ENCODE data around the gene SEC22C. TPM values are rescaled to one million over a fixed set of nuclear protein-coding genes. Genes with fewer than 3 reads are reported as not detected.

The SEC22C gene
- total and polyA plus RNA-seq, 2 of the 13 experiments (the other 11 are each of a cell fraction or from before 2014, with no cell fraction given) = 20.0 to 40.0 TPM

GRCh38 chr3:42593635-42594034 lies 11.9 kb upstream of the SEC22C start:
- Histone ChIP-seq H2AFZ (ENCODE audit: low read length) (no peak overlapping the region), H3K36me3 (replicated peaks in 1 of 2; ENCODE audit: control insufficient read depth in 1 of 2, insufficient read depth in 2 of 2, low read length in 2 of 2) (peaks cover 0 to 14% of the 10 kb centered on the region in 2 experiments; a peak in 3 of 5 replicates), H3K27me3 (ENCODE audit: control insufficient read depth in 1 of 2, insufficient read depth in 2 of 2, low read length in 2 of 2) (no peaks in the 10 kb centered on the region; a peak in 1 of 5 replicates), H3K9me3 (ENCODE audit: low read length) (no peaks in the 10 kb centered on the region), H4K20me1 (ENCODE audit: insufficient read depth, low read length) (no peaks in the 10 kb centered on the region), H3K4me2 (ENCODE audit: low read depth, low read length) (no peak overlapping the region), H3K4me3 (replicated peaks in 1 of 3; ENCODE audit: insufficient read depth in 1 of 3, low read depth in 2 of 3, low read length in 3 of 3) (no peak overlapping the region), H3K4me1 (ENCODE audit: insufficient read depth, low read length) (peaks cover 35% of the 10 kb centered on the region), H3K9ac (ENCODE audit: insufficient read depth, low read depth, low read length) (no peak overlapping the region), H3K79me2 (ENCODE audit: insufficient read depth, low read length) (peaks cover 22% of the 10 kb centered on the region), H3K27ac (ENCODE audit: extremely low read length, insufficient read depth, low read length) (no peak overlapping the region)
- POLR2A ChIA-PET = no interaction called here
- WGBS (ENCODE audit: low lambda C conversion rate) = 100% methylated on average over 1 of the region's 1 CpG
- TF ChIP-seq FOXA3 (CRISPR knock-in tag; IDR thresholded peaks at IDR 0.05) (no peak), ZBTB40 (IDR thresholded peaks at IDR 0.05) (no peak), ZBTB40 (CRISPR knock-in tag; IDR thresholded peaks at IDR 0.05) (no peak), KDM5B (CRISPR knock-in tag; IDR thresholded peaks at IDR 0.05; ENCODE audit: borderline replicate concordance) (no peak), ZNF558 (CRISPR knock-in tag; IDR thresholded peaks at IDR 0.05; ENCODE audit: borderline replicate concordance) (no peak), TCF7 (IDR thresholded peaks at IDR 0.05; ENCODE audit: low read depth) (no peak), ZNF879 (CRISPR knock-in tag; IDR thresholded peaks at IDR 0.05) (no peak), ZNF496 (CRISPR knock-in tag; IDR thresholded peaks at IDR 0.05; ENCODE audit: insufficient replicate concordance) (no peak), TAF15 (IDR thresholded peaks at IDR 0.05; ENCODE audit: low read depth, low read length, poor library complexity, severe bottlenecking) (no peak), HNRNPUL1 (IDR thresholded peaks at IDR 0.05; ENCODE audit: low read depth, low read length) (no peak), REL (CRISPR knock-in tag; conservative IDR thresholded peaks at IDR 0.05) (no peak)
- in situ Hi-C loops (cut with HindIII; ENCODE audit: extremely low pct_ligation_motif_present, low pct_unique_long_range_greater_than_20kb) (no loop called here), intact Hi-C loops (cut with micrococcal nuclease; ENCODE audit: unreplicated experiment) (no loop called here)
- CTCF ChIA-PET (ENCODE audit: low intra/inter-chr PET ratio, low total read pairs) = no interaction called here
- FAIRE-seq = no peak
- DNase-seq (ENCODE audit: low spot score) = no peak
- no peak for ATAC-seq
- no TSS peak for BruUV-seq (replicated peaks)

Data from HepG2 (cell line).